ENCODE data around the gene PALLD.

Gene PALLD

DNA sequence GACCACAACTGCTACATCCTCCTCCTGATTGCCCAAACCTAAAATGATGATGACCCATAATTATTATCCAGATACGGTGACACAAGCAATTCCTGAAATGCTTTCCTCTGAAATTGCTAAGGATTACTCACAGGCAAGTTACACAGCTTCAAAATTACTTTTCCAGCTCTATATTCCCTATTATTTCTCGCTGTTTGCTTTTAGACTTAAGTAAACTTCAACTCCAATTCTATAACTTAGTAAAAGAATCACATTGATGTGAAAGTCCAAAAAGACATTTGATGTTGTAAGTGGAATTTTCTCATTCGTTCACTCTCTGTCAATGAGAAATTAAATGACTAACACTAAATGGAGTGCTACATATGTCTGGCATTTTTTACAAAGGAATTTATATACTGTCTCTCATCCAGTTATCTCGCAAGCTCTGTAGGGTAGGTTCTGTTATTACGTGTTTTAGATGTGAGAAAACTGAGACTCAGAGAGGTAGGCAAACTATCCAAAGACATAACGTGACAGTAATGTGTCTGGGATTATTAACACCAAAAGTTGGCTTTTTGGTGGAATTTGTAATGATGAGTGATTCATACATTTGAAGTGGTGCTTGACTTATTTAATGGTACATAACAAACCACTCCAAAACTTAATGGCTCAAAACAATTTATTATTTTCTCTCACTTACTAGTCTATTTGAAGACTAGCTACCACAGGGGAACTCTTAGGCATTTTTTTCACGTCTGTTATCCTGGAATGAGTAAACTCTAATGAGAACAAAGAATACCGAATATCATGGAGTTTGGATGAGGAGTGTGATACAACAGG, 31.5 kb downstream of the PALLD start:
- DNase-seq, result no peak

DNA sequence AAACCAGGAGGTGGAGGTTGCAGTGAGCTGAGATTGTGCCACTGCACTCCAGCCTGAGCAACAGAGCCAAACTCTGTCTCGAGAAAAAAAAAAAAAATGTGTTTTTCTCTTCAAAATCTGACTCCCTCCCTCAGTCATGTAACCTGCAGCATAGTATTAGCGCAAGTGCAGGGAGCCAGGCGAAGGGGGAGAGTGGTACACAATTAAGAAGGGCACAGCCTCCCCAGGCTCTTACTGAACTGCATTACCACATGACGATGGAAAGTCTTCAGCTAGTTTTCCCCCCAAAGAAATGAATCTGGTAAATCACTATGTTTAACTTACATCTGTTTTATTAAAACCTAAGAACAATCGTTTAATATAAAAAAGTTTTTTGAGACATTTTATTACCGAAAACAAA, 32.4 kb downstream of the PALLD start:
- DNase-seq, result no peak

DNA sequence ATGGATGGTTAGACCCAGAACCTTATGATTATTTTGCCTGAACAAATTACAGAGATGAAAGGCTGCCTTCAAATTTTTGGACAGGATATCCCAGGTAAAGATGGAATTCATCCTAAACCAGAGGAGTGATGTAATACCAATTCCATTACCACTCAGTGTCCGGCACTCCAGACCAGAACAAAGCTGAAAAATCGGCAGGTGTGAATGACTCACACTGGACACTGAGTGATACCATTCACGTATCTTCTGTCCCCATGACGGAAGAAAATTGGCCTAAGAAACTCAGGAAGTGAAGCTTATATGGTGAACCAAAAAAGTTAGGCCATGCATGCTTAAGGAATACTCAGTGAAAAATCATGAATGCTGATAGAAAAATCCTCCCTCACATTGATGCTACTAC, 34.5 kb downstream of the PALLD start:
- no peak for DNase-seq

DNA sequence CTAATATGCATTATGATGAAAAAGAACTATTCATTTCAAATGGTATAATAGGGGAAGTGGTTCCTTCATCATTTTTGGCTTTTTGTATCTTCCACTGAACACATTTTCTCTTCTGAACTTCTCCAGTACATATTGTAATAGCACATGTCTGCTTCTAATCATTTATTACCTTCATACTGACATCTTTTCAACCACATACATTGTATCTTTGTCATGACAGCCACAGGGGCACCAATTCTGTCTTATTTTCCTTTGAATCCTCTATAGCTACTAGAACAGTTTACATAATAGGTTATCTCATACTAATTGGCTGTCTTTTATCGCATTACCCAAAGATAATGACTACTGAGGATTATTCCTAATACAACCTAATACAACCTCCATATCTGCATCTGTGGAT, 37.7 kb downstream of the PALLD start:
- no peak for DNase-seq

DNA sequence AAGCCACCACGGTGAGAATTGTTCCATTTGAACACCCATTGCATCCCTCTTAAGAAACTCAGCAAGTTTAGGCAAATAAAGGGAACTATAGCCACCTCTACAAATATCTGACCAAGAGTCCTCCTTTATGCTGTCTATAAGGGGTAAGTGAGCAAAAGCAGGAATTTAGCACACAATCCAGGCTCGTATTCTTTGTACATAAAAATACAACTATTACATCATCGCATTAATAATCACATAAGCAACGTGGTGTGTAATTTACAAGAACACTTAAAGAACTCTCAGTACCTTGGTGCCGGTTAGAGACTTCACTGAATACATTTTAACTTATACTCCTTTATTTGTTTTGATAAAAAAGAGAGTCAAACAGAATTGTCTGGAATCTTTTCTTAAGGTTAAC, 38.8 kb downstream of the PALLD start:
- no peak for DNase-seq

DNA sequence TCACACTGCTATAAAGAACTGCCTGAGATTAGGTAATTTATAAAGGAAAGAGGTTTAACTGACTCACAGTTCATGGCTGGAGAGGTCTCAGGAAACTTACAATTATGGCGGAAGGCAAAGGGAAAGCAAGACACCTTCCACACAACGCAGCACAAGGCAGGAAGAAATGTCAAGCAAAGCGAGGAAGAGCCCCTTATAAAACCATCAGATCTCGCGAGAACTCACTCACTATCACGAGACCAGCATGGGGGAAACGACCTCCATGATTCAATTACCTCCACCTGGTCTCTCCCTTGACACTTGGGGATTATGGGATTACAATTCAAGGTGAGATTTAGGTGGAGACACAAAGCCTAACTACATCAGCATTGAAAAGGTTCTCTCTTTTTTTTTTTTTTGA, 39.6 kb downstream of the PALLD start:
- DNase-seq, result no peak

DNA sequence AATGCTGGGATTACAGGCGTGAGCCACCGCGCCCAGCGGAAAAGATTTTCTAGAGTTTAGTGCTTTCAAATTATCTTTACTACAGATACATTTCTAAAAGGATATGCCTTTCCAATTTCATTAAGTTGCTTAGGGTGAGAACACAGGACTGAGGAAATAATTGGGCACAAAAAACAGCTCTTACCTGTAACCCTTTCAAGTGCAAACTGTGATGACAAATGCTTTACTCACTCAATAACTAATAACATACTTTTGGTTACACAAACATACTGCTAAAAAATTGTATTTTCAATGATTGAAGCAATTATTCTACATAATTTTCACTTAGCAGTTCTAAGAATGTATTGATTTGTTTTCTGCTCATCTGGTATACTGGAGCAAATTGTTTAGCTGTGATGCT, 40.2 kb downstream of the PALLD start:
- DNase-seq, result no peak

DNA sequence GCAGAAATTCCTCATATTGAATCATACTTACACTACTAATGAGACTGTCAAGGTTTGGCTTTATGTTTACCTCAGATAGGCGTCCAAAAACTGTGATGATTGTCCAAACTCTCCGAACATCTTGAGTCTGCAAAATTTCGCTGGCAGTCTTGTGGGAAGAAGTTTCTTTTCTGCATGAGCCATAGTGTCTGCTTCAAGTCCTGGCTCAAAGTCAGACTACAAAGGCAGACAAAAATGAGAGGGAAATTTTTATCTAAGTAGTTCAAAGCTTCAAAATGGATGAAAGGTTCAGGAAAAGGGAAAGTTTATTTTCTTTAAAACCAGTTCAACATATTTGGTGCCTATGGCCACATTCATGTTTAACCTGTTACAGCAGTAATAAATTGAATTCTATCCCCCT, 40.7 kb downstream of the PALLD start:
- DNase-seq, result no peak

DNA sequence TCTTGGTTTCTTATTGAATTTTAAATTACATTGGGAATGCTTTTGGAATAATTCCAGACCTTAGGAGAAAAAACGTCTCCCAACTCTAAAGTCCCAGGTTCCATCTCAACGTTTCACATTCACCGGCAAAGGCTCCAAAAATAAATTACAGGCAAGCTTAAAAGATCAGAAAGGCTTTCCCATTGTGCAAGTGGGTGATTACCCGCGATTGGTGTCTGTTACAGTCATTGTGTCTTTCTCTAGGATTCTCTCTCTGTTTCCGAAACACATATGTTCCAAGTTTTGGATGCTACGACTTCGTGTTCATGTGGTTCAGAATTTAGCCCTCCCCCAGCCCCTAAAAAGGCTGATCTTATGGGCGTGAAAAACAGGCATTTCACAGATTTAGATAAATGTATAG, 41.8 kb downstream of the PALLD start:
- no peak for DNase-seq

DNA sequence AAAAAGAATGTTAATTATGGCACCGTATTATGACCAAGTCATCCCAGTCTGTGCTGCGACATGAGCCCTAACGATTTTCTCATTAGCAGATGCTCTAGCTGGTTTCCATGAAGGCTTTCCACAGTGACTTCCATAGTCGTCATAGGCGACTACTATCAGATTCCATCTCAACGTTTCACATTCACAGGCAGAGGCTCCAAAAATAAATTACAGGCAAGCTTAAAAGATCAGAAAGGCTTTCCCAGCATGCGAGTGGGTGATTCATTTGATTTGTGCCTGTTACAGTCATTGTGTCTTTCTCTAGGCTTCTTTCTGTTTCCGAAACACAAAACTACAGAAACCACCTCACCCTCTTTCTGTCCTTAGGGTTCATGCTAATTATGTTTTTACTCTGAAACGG, 43.2 kb downstream of the PALLD start:
- DNase-seq, result peak in 1 of 5 donors; percentile 2

DNA sequence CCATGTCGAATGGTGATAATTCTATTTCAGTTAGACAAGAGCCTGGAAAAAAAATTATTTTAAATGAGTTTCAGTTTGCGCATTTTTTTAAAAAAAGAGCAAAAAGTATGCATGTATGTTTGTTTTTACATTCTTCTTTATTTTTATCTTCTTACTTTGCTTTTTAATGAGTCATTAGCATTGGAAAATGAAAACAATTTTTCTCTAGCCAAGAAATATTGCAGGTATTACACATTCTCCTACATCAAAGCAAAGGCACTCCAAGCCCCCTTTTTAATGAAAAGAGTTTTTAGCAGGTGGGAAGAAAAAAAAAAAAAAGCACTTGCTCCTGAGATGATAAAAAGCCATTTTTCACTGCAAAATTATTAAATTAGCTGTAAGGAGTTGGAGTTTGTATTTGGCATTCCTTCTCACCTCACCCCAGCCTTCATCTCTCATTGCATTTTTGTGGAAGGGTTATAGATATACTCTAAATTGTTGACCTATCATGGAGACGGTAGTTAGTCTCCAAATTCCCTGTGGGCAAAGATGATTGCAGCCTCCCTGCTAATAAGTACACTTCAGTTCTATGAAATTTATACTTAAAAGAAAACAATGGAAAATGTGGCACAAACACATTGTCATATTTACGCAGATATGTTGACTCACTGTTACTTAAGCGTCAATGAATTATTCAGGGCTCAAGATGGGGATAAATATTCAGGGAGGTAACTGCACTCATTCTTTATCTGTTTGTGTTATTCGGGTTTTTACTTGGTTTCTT, 43.8 kb downstream of the PALLD start:
- no peak for DNase-seq

DNA sequence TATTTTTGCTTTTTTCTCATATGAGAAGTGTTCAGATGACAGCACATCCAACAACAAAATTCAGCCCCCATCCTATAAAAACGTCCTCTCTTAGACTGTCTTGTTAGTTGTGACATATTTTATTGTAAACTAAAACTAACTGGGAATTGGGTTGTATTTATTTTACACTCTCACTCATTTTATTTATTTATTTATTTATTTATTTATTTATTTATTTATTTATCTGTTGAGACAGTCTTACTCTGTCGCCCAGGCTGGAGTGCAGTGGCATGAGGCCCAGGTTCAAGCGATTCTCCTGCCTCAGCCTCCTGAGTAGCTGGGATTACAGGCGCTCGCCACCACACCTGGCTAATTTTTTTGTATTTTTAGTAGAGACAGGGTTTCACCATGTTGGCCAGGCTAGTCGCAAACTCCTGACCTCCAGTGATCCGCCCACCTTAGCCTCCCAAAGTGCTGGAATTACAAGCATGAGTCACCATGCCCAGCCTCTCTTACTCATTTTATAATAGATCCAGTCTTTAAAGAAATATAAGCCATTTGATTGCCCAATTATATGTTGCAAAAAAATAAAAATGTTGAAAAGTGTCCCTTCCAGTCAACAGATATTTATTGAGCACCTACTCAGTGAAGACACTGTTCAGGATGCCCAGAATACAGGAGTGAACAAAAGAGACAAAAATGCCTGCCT, 44.6 kb downstream of the PALLD start:
- no peak for DNase-seq

DNA sequence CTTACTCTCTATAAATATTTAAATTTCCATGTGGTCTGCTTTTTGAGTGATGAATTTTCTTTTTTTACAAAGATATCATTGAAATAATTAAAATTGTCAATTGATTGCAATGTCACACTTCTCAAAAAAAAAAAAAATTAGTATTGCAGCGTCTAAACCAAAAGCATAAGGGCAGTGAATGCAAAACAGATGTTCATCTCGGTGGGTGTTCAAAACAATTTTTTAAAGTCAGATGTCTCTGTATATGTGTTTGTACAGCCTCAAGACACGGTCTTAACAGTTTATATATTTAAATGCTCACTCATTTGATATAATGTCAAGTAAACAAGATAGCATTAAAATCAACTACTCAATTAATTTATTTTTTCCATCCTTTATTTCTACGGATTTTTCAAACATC, 52.3 kb downstream of the PALLD start:
- DNase-seq, result no peak

DNA sequence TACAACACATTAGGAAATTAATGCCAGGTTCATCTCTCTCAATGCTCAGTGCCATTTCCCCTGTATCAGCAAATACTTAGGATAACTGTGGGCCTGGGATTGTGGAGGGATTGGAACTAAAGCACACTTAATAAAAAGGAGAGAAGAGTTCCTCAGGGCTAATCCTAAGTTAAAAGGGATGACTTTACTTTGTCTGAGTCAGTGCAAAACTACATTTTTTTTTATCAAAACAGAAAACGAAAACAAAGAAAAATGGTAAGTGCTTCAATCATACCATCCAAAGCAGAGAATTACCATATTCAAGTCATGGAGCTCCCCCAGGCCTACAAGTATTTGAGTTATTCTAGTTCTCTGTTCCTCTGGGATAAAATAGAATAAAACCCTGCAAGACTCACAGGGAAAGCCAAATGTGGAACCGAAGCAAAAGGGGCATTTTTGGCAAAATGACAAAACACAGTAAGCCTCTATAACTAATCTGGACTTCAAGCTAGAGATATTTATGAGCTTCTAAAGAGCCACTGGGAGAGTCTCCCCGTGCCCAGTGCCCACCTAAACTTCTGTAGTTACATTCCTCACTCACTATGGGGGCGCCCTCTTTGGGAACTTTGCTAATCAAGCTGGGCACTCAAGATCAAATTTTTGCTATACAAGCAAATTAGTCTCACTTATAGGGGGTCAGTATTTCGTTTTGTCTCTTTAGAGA, 53.4 kb downstream of the PALLD start:
- DNase-seq, result no peak

DNA sequence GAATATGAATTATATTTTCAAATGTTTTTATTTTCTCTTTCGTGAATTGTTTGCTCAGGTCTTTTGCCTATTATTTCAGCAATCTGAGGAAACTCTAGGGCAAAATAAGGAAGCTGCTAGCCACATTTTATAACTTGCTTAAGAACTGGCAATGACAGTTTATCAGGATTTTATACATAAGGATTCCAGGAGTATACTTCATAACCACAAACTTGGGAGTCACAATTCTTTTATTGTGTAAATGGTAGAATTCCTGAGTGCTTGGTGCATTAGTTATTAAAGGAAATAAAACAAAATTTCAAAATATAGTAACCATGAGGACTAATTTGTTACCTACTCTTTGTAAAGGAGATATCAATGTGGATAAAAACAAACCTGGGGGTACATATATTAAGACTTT, 54.4 kb downstream of the PALLD start:
- DNase-seq, result no peak

DNA sequence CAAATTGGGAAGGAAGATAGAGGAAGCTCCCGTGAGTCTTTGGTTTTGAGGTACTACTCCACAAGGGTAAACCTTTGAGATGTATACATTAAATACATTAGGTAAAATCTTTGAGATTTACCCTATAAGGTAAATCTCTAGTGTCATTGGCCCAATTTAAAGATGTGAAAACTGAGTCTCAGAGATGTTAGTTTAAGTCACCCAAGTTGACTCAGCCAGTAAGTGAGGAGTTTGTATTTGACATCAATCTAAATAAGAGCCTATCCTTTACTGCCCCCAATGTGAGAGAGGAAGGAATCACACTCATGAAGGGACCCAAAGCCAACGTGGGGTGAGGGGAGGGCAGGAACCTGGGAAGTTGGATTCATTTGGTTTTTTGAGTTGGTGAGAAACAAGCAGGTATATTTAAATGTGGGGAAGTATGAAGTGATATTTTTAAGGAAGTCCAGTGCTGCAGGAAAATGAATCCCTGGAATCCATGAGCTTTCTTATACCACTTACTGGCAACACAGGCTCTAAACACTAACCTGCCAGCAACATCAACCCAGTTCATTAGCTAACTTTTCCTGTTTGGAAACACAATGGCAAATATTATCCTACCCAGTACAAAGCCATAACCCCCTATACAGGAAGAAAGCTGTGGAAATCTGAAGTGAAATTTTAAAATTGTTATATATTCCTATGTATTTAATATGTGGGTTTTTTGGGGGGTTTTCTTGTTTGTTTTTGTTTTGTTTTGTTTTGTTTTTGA, 55.3 kb downstream of the PALLD start:
- DNase-seq, result peak in 1 of 5 donors; percentile 3

DNA sequence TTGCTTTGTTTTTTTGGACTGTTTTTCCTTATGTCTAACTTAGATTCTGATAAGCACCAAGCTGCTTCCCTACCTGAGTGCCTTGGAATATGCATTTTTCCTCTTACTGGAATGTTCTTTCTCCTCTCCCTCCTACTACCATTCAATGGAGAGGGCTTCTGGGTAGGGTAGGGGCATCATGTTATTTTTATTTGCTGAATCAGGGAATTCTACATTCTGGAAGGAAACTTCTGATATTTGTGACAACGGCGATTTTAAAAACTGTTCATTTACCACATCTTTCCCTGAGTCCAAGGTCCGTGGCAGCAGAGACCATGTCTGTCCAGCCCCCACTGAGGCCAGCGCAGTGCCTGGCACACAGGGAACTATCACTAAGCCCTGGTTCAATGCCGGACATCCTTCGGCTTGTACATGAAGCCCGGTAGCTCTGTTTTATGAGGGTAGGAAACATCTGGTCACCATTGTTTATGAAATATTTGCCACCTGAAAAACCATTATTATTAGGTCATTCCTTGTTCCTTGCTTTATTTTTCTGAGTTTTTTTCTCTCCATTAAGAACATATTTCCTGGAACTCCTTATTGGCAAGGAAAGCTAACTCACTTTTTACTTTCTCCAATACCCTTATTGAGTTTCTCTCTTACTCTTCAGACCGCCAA, 57.0 kb downstream of the PALLD start:
- DNase-seq, result no peak

DNA sequence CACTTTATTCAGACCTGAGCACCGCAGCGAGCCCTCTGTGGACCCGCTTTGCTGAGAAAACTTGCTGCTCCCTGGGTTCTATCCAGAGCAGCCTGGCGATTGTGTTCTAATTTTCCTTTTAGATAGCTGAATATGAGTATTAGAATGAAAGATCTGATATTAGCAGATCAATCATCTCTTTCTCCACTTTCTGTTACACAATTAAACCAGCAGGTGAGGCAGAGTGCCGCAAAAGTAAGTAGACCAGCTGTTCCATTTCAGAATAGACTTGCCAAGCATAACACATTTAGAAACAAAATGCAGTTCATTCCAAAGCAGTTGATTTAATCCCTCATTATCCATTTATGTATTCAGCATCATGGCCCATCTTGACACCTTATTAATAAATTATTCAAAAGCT, 58.6 kb downstream of the PALLD start:
- no peak for DNase-seq

DNA sequence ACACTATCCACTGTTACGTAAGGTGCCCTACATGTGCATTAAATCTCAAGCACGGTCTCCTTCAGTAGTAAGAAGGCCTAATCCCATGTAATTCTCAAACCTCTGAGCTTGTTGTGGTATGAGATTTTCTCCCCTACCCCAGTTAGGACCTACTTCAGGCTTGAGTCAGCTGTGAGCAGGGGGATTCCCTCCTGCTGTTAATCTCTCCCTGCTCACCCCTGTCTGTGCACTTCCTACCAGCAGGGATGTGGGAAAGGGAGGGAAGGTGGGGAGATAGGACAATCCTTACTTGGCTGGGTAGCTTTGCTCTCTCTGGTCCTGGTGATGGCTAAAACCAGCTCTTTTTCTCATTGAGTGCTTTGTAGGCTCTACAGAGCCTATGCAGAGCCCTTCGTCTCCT, 60.8 kb downstream of the PALLD start:
- no peak for DNase-seq

DNA sequence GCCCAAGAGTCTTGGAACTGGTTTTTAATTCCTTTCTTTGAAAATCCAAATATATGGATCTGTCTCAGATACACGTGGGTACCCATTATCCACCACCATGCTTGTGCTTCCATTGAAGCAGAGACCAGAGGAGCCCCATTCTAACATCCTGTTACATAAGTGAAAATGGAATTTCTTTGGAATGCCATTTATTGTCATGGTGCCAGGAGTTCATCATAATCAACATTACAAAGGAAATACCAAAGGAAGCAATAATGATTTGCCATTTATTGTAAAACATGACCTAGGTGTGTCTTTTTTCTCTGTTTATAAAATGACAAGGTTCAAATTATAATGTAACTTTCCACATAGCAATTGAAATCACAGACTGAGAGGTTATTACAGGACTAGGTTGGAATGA, 61.7 kb downstream of the PALLD start:
- no peak for DNase-seq

Measured in T-helper 1 cell (primary cell).